ENCODE measurements around the gene FBP1.

DNA sequence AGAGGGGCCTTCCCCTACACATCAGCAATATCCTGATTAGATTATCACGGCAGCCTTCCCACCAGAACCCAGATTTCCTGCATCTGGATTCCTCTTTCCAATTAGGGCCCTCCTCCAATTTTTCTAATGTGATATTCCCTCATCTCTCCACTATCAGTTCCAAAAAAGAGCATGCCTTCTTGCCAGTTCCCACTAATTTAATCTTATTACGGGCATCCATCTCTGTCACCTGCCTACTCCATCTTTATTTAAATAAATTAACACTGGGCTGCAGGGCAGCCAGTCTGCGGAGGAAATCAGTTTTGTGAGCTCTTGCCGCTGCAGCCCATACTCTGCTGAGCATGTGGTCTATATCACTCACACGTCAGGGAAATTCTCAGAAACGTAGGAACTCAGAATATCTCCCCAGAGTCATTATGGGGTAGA lies 29.1 kb downstream of the FBP1 start:
- TF ChIP-seq, protein P1, sequence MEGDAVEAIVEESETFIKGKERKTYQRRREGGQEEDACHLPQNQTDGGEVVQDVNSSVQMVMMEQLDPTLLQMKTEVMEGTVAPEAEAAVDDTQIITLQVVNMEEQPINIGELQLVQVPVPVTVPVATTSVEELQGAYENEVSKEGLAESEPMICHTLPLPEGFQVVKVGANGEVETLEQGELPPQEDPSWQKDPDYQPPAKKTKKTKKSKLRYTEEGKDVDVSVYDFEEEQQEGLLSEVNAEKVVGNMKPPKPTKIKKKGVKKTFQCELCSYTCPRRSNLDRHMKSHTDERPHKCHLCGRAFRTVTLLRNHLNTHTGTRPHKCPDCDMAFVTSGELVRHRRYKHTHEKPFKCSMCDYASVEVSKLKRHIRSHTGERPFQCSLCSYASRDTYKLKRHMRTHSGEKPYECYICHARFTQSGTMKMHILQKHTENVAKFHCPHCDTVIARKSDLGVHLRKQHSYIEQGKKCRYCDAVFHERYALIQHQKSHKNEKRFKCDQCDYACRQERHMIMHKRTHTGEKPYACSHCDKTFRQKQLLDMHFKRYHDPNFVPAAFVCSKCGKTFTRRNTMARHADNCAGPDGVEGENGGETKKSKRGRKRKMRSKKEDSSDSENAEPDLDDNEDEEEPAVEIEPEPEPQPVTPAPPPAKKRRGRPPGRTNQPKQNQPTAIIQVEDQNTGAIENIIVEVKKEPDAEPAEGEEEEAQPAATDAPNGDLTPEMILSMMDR (IDR thresholded peaks at IDR 0.05), result no peak
- TF ChIP-seq POLR2A (IDR thresholded peaks at IDR 0.05), result no peak

All from body of pancreas (tissue), 4 donors.